Sigmoid colon (tissue), 7 donors: ENCODE results near the gene SCART1. TPM values are rescaled to one million over a fixed set of nuclear protein-coding genes. Genes with fewer than 3 reads are reported as not detected.
"Not testable (repeated sequence)": the region's sequence is repeated elsewhere in the genome, so short reads cannot be mapped to it uniquely, and the experiment has no call there.

ENCODE experiments used
- DNase-seq: peaks from one replicate; pipeline ENCODE4 v3.0.0-alpha.2; 2019
- H3K27ac ChIP-seq, 4 donors: fragments of 200-600 bp; sonication (generic); one replicate each; pipeline ENCODE4 v1.5.1; 2016 to 2019; ENCODE audit warnings: mild to moderate bottlenecking in 1 of 4
- H3K27me3 ChIP-seq, 3 donors: fragments of 200-600 bp; sonication (generic); one replicate each; pipeline ENCODE4 v1.5.1; 2019; ENCODE audit warnings: mild to moderate bottlenecking in 1 of 3
- H3K36me3 ChIP-seq, 4 donors: fragments of 200-600 bp; sonication (generic); one replicate each; pipeline ENCODE4 v1.5.1; 2016 to 2019
- H3K4me1 ChIP-seq, 4 donors: fragments of 200-600 bp; sonication (generic); one replicate each; pipeline ENCODE4 v1.5.1; 2017 to 2019
- H3K4me3 ChIP-seq, 4 donors: fragments of 200-600 bp; sonication (generic); one replicate each; pipeline ENCODE4 v1.5.1; 2017 to 2019; ENCODE audit warnings: mild to moderate bottlenecking in 2 of 4, moderate library complexity in 1 of 4
- H3K9me3 ChIP-seq, 4 donors: fragments of 200-600 bp in 3 of 4; sonication (generic) in 3 of 4; one replicate each; pipeline versions ENCODE4 v1.5.1 to v1.6.1; 2013 to 2019
- EP300 ChIP-seq, 4 donors: sonication (generic); formaldehyde crosslinking; IDR thresholded peaks; one replicate each; pipeline ENCODE4 v1.6.1; 2017; ENCODE audit warnings: antibody characterized with exemption in 4 of 4
- POLR2A ChIP-seq, 2 donors: fragments of 450-650 bp; IDR thresholded peaks; one replicate each; pipeline ENCODE4 v1.6.1; 2016; ENCODE audit warnings: antibody characterized with exemption in 2 of 2, mild to moderate bottlenecking in 2 of 2, moderate library complexity in 2 of 2
- POLR2AphosphoS5 ChIP-seq, 4 donors: sonication (generic); formaldehyde crosslinking; IDR thresholded peaks; one replicate each; pipeline ENCODE4 v1.6.1; 2017; ENCODE audit warnings: antibody characterized with exemption in 4 of 4
- WGBS, 2 donors: extraction: QIAGEN DNeasy Blood & Tissue Kit; methylation state at CpG; one replicate each; pipeline ENCODE4 v1.1.7; 2013; 5-methylcytosine and 5-hydroxymethylcytosine counted together
- intact Hi-C: fragments of 100-400 bp; cut with DNase I; formaldehyde crosslinking; loops from one replicate; pipeline ENCODE4 v1.15.1; 2023
- polyA plus RNA-seq, 3 donors: library from polyadenylated mRNA; stranded (reverse); fragments of 200-250 nt; gene quantifications; one replicate each; pipeline ENCODE4 v1.2.3, GENCODE V29; 2013
- total RNA-seq, 4 donors: library from RNA; depleted of rRNA; stranded (reverse); fragments of >200 nt; gene quantifications; one replicate each; pipeline ENCODE4 v1.1.0, GENCODE V29; 2016
- TF ChIP-seq, protein P1 (sequence below), 4 experiments: fragments of 450-650 bp in 3 of 4; fragments of 200-600 bp in 1 of 4; IDR thresholded peaks; one replicate each; pipeline ENCODE4 v1.5.1; 2016 to 2019; ENCODE audit warnings: antibody characterized with exemption in 4 of 4, mild to moderate bottlenecking in 3 of 4, moderate library complexity in 2 of 4
- donor health status: healthy with polysubstance abuse.
- donor health status: Bipolar disorder and iron deficiency.
- donor health status: healthy.

SCART1 gene
- total RNA-seq, result 1 to 10 TPM; 1.3 to 4.7 (median 3.4) TPM
- under 1 TPM in 1 of 3 donors, not detected in 2; 0.99 TPM for polyA plus RNA-seq

- DNase-seq, result no peak
- Histone ChIP-seq H3K4me1 (no peaks in the 10 kb centered on the region), H3K9me3 (no peaks in the 10 kb centered on the region), H3K27me3 (no peaks in the 10 kb centered on the region), H3K4me3 (no peak within 1 kb of the TSS), H3K27ac (no peak within 1 kb of the TSS), H3K36me3 (no peaks in the 10 kb centered on the region)
- intact Hi-C loops, result no loop called here
- TF ChIP-seq POLR2A (IDR thresholded peaks at IDR 0.05), result no peak
- TF ChIP-seq EP300 (IDR thresholded peaks at IDR 0.05), result no peak
- TF ChIP-seq POLR2AphosphoS5 (IDR thresholded peaks at IDR 0.05), result no peak
- TF ChIP-seq, protein P1, sequence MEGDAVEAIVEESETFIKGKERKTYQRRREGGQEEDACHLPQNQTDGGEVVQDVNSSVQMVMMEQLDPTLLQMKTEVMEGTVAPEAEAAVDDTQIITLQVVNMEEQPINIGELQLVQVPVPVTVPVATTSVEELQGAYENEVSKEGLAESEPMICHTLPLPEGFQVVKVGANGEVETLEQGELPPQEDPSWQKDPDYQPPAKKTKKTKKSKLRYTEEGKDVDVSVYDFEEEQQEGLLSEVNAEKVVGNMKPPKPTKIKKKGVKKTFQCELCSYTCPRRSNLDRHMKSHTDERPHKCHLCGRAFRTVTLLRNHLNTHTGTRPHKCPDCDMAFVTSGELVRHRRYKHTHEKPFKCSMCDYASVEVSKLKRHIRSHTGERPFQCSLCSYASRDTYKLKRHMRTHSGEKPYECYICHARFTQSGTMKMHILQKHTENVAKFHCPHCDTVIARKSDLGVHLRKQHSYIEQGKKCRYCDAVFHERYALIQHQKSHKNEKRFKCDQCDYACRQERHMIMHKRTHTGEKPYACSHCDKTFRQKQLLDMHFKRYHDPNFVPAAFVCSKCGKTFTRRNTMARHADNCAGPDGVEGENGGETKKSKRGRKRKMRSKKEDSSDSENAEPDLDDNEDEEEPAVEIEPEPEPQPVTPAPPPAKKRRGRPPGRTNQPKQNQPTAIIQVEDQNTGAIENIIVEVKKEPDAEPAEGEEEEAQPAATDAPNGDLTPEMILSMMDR (IDR thresholded peaks at IDR 0.05), result no peak
- WGBS, 2 donors, result 88 to 90% methylated on average over 11 of the region's 11 CpGs
These were observed at the start of gene SCART1 for GRCh38 chr10:133453516-133454203. Gene SCART1 (plus strand): TSS chr10:133453945. CDS start chr10:133453998, 53 bp downstream.

GRCh38 chr10:133405272-133405671 is 48.5 kb upstream of the SCART1 start:
- no peak for DNase-seq
- intact Hi-C loops, result no loop called here
- Histone ChIP-seq H3K9me3 (no peaks in the 10 kb centered on the region), H3K27ac (no peak overlapping the region), H3K4me3 (no peak overlapping the region), H3K27me3 (no peaks in the 10 kb centered on the region), H3K4me1 (no peaks in the 10 kb centered on the region), H3K36me3 (peaks cover 11 to 76% (median 21%) of the 10 kb centered on the region in 4 donors)
- TF ChIP-seq POLR2A (IDR thresholded peaks at IDR 0.05), result no peak
- 66 to 82% methylated on average over 2 of the region's 2 CpGs for WGBS, 2 donors

DNA sequence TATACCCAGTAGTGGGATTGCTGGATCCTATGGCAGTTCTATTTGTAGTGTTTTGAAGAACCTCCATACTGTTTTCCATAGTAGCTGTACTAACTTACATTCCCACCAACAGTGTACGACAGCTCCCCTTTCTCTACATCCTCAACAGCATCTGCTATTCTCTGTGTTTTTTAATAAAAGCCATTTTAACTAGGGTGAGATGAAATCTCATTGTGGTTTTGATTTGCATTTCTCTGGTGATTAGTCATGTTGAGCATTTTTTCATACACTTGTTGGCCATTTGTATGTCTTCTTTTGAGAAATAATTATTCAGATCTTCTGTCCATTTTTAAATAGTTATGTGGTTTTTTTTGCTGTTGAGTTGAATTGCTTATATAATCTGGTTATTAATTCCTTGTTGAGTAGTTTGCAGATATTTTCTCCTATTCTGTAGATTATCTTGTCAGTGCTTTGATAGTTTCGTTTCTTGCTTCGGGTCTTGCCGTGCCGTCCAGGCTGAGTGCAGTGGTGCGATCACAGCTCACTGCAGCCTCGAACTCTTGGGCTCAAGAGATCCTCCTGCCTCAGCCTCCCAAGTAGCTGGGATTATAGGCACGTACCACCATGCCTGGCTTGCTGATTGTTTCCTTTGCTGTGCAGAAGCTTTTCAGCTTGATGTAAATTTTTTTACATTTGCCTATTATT is 47.8 kb upstream of the SCART1 start:
- no peaks in the 10 kb centered on the region for H3K27me3 ChIP-seq
- no peak overlapping the region for H3K4me3 ChIP-seq
- intact Hi-C loops, result no loop called here
- H3K4me1 ChIP-seq, result no peaks in the 10 kb centered on the region
- 86 to 91% methylated on average over 8 of the region's 8 CpGs for WGBS, 2 donors
- peaks cover 0 to under 1% (median 0%) of the 10 kb centered on the region in 4 donors for H3K9me3 ChIP-seq
- no peak overlapping the region for H3K27ac ChIP-seq
- H3K36me3 ChIP-seq, result peaks cover 11 to 76% (median 20%) of the 10 kb centered on the region in 4 donors
- TF ChIP-seq EP300 (IDR thresholded peaks at IDR 0.05) (no peak), POLR2AphosphoS5 (IDR thresholded peaks at IDR 0.05) (no peak), POLR2A (IDR thresholded peaks at IDR 0.05) (no peak)
- TF ChIP-seq, protein P1 (IDR thresholded peaks at IDR 0.05), result no peak
- no peak for DNase-seq

DNA sequence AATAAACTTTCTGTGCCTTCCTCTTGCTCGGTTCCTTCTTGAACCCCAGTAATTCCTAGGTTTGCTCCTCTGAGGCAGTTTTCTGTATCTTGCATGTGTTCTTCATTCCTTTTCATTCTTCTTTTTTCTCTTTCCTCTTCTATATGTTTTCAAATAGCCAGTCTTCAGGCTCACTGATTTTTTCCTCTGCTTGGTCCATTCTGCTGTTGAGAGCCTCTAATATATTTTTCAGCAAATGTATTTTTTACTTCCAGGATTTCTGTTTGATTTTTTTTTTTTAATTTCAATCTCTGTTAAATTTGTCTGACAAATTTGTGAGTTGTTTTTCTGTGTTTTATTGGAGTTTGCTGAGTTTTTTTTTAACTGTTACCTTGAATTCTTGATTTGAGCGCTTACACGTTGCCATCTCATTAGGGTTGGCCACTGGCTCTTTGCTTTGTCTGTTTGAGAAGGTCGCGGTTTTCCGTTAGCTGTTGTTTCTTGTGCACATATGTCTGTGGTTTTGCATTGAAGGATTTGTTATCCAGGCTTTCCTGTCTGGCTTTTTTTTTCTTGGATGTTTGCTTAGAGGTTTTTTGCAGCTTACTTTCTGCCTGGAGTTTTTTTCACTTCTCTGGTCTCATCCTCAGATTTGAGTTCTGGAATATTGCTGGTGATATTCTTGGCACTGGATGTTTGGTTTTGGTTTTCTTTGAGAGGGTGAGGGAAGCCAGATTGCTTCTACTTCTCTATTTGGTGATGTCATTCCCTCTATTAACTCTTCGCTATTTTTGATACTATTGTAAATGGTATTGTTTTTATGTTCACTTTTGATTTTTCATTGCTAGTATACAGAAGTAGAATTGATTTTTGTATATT is 42.0 kb upstream of the SCART1 start:
- Histone ChIP-seq H3K27me3 (no peaks in the 10 kb centered on the region), H3K9me3 (peaks cover 0 to 7% (median 2%) of the 10 kb centered on the region in 4 donors), H3K4me1 (no peaks in the 10 kb centered on the region), H3K4me3 (no peak overlapping the region), H3K36me3 (peaks cover 6 to 59% (median 18%) of the 10 kb centered on the region in 4 donors), H3K27ac (no peak overlapping the region)
- no peak for DNase-seq
- intact Hi-C loops, result no loop called here
- no peak for TF ChIP-seq POLR2A (IDR thresholded peaks at IDR 0.05)
- no peak for TF ChIP-seq EP300 (IDR thresholded peaks at IDR 0.05)
- TF ChIP-seq POLR2AphosphoS5 (IDR thresholded peaks at IDR 0.05), result no peak
- TF ChIP-seq, protein P1 (IDR thresholded peaks at IDR 0.05), result no peak
- WGBS, 2 donors, result 98% methylated on average over 7 of the region's 7 CpGs

DNA sequence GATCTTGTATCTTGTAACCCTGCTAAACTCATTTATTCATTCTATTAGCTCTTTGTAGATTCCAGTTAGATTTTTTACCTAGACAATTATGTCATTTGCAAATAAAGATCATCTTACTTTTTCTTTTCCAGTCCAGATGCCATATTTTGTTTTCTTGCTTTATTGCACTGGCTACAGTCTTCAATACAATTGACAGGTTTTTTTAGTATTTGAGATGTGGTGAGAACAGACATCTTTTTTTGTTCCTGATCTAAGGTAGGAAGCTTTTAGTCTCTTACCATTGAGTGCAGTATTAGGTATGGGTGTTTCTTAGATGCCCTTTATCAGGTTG is 41.4 kb upstream of the SCART1 start:
- no peak for DNase-seq
- intact Hi-C loops, result no loop called here
- Histone ChIP-seq H3K27me3 (no peaks in the 10 kb centered on the region), H3K36me3 (peaks cover 6 to 59% (median 16%) of the 10 kb centered on the region in 4 donors), H3K4me1 (no peaks in the 10 kb centered on the region), H3K27ac (no peak overlapping the region), H3K9me3 (peaks cover 0 to 7% (median 2%) of the 10 kb centered on the region in 4 donors), H3K4me3 (no peak overlapping the region)
- TF ChIP-seq EP300 (IDR thresholded peaks at IDR 0.05), result no peak
- TF ChIP-seq, protein P1 (IDR thresholded peaks at IDR 0.05), result no peak
- TF ChIP-seq POLR2AphosphoS5 (IDR thresholded peaks at IDR 0.05), result no peak
- no peak for TF ChIP-seq POLR2A (IDR thresholded peaks at IDR 0.05)

DNA sequence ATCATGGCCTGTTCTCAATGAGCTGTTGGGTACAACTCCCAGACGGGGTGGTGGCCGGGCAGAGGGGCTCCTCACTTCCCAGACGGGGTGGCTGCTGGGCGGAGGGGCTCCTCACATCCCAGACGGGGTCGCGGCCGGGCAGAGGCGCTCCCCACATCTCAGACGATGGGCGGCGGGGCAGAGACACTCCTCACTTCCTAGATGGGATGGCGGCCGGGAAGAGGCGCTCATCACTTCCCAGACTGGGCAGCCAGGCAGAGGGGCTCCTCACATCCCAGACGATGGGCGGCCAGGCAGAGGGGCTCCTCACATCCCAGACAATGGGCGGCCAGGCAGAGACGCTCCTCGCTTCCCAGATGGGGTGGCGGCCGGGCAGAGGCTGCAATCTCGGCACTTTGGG is 39.3 kb upstream of the SCART1 start:
- H3K4me1 ChIP-seq, H3K4me3 ChIP-seq, intact Hi-C loops, H3K27ac ChIP-seq, H3K27me3 ChIP-seq, H3K9me3 ChIP-seq, DNase-seq: not testable (repeated sequence)
- whole genome bisulfite sequencing, 2 donors, result 96 to 98% methylated on average over 22 to 23 of the region's 23 CpGs
- H3K36me3 ChIP-seq, result peaks cover 4 to 59% (median 21%) of the 10 kb centered on the region in 4 donors
